Activated T-cell treated with anti-CD3 and anti-CD28 coated beads for 1 hour (primary cell): ENCODE data around the gene HTT-AS.

Experiments
- DNase-seq: peaks from one replicate; pipeline ENCODE4 v3.0.0-alpha.2; 2020; ENCODE audit warnings: low read depth

Gene HTT-AS

GRCh38 chr4:3030566-3031356 lies 43.6 kb downstream of the HTT-AS start:
- DNase-seq: no peak

DNA sequence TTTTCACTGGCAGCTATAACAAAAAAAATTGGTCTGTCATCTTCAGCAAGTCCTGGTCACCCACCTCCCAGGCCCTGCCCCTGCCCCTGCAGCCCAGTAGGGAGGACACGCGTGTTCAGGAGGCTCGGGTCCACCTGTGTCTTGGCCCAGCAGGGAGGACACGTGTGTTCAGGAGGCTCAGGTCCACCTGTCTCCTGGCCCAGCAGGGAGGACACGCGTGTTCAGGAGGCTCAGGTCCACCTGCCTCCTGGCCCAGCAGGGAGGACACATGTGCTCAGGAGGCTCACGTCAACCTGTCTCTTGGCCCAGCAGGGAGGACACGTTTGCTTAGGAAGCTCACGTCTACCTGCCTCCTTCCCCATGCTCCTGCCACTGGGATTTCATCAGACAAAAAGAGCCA lies 44.9 kb downstream of the HTT-AS start:
- no peak for DNase-seq

- no peak for DNase-seq
Measured at GRCh38 chr4:3026540-3026939, 47.8 kb downstream of the HTT-AS start.

DNA sequence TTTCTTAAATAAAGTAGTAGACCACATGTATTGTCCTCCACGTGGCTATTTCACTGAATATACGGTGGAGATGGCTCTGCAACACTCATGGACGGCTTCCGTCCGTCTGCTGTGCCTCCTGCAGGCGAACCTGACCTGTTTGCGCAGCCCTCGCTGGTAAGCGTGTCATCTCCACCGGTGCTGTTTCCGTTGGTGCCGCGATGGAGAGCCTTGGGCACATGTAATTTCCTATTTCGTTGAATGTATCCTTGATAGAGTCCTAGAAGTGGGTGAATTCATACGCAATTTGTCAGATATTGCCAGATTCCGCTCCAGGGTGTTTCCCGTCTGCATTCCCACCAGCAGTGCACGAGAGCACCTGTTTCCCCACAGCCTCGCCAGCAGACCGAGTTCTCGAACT lies 48.5 kb downstream of the HTT-AS start:
- no peak for DNase-seq

GRCh38 chr4:3022651-3023050 lies 51.7 kb downstream of the HTT-AS start:
- DNase-seq: no peak

DNA sequence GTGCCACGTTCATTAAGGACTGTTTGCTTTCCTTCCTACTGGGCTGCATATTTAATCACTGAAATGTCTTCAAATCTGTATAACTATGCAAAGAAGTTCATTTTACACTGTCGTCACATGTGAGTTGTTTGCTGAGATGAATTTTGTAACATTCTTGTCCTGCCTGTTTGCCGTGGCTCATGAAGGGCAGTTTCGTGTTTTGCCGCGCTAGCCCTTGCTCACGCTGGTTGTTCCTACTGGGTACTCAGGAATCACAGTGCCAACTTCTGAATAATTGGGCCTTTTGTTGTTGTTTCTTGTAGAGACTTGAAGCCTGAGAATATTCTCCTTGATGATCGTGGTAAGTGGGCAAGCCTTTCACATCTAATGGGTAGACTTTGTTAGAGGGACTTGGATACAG lies 52.2 kb downstream of the HTT-AS start:
- DNase-seq: no peak

DNA sequence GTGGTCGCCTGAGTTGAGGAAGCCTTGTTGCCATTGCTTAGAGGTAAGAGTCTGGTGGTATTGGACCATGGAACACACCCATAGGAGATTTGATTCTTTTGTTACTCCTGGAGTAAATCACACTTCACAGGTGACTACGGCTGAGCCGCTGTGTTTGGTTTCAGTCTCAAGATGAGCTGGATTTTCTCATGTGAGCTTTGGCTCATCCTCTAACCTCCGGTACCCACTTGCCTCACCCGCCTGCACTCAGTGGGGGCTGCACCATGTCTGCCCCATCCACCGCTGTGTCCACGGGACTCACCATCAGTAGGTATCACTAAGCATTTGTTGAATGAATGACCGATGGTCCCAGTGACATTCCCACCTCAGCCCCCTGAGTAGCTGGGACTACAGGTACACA lies 52.7 kb downstream of the HTT-AS start:
- no peak for DNase-seq

- no peak for DNase-seq
Measured at GRCh38 chr4:3021127-3021526, 53.2 kb downstream of the HTT-AS start.

DNA sequence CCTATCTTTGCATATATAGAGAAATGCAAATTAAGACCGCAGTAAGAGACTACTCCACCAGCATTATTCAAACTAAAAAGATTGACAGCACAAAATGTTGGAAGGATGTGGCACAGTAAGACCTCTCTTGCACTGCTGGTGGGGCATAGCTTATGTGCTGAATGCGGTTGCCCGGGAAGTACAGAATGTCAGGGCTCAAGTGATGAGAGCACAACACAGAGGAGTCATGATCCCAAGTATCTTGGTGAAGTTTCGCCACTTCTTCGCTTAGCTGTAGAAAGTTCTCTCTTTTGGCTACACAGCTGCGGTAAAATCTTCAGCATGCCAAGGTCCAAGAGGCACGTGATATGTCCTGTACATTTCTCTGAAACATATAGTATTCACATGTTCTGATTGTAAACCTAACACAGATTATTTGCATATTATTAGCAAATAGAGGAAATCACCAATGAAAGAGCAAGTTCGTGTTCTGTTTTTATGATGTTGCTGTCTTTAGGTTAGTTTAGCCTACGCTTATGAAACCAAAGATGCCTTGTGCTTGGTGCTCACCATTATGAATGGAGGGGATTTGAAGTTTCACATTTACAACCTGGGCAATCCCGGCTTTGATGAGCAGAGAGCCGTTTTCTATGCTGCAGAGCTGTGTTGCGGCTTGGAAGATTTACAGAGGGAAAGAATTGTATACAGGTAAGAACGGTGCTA lies 55.0 kb downstream of the HTT-AS start:
- no peak for DNase-seq

- DNase-seq: no peak
Measured at GRCh38 chr4:3017504-3017903, 56.8 kb downstream of the HTT-AS start.

DNA sequence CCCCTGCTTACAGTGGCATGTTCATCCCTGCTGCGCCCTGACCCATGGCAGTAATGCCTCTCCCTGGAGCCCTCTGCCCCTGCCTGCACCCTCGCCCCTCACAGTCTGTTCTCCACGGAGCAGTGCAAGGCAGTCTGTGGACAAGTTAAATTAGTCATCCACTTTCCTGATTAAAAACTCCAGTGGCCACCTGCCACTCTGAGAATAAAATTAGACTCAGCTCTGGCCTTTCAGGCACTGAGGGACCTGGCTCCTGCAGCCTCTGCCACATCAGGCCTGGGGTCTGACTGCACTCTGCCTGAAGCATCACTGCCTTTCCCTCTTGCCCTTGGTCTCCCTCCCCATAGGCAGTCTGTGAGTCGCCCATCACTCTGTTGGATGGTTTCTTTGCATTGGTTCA lies 57.4 kb downstream of the HTT-AS start:
- DNase-seq: no peak

- DNase-seq: no peak
Measured at GRCh38 chr4:3013839-3014350, 60.4 kb downstream of the HTT-AS start.
